Activated CD4-positive, alpha-beta memory T cell treated with anti-CD3 and anti-CD28 coated beads for 36 hours (primary cell): Measurements from ENCODE around the gene RIT2. TPM values are rescaled to one million over a fixed set of nuclear protein-coding genes. Genes with fewer than 3 reads are reported as not detected.
"Not testable (repeated sequence)": the region's sequence is repeated elsewhere in the genome, so short reads cannot be mapped to it uniquely, and the experiment has no call there.

Experiments used
- CTCF ChIA-PET: fragments of 350-600 bp; sonication (Branson Sonifier 250); formaldehyde crosslinking; loops from one replicate; lab custom pipeline; 2021; ENCODE audit warnings: antibody characterized with exemption, inconsistent platforms; lab: Charles Lee
- POLR2A ChIA-PET: fragments of 350-600 bp; sonication (Branson Sonifier 250); formaldehyde crosslinking; loops from one replicate; lab custom pipeline; 2021; ENCODE audit warnings: antibody characterized with exemption; lab: Charles Lee
- DNase-seq: peaks from one replicate; pipeline ENCODE4 v3.0.0-alpha.2; 2020
- H3K27ac Mint-ChIP-seq: one replicate; pipeline ENCODE4 v1.8.0; 2021; ENCODE audit warnings: mixed read lengths
- H3K27me3 Mint-ChIP-seq: one replicate; pipeline ENCODE4 v1.8.0; 2021; ENCODE audit warnings: mixed read lengths
- H3K36me3 Mint-ChIP-seq: one replicate; pipeline ENCODE4 v1.8.0; 2021; ENCODE audit warnings: mixed read lengths
- H3K4me1 Mint-ChIP-seq: one replicate; pipeline ENCODE4 v1.8.0; 2021; ENCODE audit warnings: low read depth, mixed read lengths
- H3K4me3 Mint-ChIP-seq: one replicate; pipeline ENCODE4 v1.8.0; 2021; ENCODE audit warnings: mild to moderate bottlenecking, mixed read lengths
- H3K9me3 Mint-ChIP-seq: one replicate; pipeline ENCODE4 v1.8.0; 2021; ENCODE audit warnings: mixed read lengths
- intact Hi-C: fragments of 100-400 bp; cut with micrococcal nuclease; formaldehyde crosslinking; loops from one replicate; pipeline ENCODE4 v1.15.1; 2023
- total RNA-seq, 2 experiments: library from RNA; stranded (reverse); gene quantifications; one replicate each; pipeline ENCODE4 v1.2.3, GENCODE V29; 2021

RIT2 gene
- total RNA-seq, 2 experiments from 2014 or later, result not detected

DNA sequence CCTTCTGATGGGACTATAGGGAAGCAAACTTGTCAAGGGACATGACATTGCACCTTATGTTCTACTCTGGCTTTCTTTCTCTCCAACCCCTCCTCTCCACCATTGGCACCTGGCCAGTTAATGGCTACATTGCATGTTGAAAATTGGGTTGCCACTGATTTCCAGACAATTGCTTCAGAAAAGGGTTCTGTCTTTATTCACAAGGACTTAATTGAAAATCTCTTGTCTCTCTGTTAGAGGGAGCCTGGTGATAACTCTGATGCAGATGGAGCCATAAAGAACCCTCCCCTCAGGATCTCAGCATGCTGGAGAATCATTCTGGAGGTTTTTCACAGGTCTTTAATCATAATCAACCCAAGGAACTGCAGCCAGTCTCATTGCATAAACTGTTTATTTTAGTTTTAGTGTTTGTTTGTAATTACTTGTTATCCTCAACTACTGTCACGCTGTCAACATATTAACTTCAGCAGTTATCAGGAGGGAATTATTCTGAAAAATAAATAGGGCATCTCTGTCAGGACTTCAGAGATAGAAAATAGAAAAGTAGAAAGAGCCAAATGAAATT, 316.8 kb downstream of the RIT2 start:
- ChIA-PET CTCF (no interaction called here), POLR2A (no interaction called here)
- Mint-ChIP-seq H3K36me3 (no peaks in the 10 kb centered on the region), H3K4me3 (no peak overlapping the region), H3K27me3 (no peaks in the 10 kb centered on the region), H3K4me1 (no peaks in the 10 kb centered on the region), H3K9me3 (peaks cover 6% of the 10 kb centered on the region), H3K27ac (no peak overlapping the region)
- intact Hi-C loops, result no loop called here
- no peak for DNase-seq

DNA sequence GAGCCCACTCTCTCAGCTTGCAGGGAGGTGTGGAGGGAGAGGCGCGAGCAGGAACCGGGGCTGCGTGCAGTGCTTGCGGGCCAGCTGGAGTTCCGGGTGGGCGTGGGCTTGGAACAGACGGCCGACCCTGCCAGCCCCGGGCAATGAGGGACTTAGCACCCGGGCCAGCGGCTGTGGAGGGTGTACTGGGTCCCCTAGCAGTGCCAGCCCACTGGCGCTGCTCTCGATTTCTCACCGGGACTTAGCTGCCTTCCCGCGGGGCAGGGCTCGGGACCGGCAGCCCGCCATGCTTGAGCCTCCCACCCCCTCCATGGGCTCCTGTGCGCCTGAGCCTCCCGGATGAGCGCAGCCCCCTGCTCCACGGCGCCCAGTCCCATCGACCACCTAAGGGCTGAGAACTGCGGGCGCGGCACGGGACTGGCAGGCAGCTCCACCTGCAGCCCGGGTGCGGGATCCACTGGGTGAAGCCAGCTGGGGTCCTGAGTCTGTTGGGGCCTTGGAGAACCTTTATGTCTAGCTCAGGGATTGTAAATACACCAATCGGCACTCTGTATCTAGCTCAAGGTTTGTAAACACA, 320.2 kb downstream of the RIT2 start:
- H3K9me3 Mint-ChIP-seq, intact Hi-C loops, H3K4me1 Mint-ChIP-seq, H3K27me3 Mint-ChIP-seq, H3K36me3 Mint-ChIP-seq, H3K4me3 Mint-ChIP-seq, CTCF ChIA-PET, H3K27ac Mint-ChIP-seq, DNase-seq, POLR2A ChIA-PET: not testable (repeated sequence)

DNA sequence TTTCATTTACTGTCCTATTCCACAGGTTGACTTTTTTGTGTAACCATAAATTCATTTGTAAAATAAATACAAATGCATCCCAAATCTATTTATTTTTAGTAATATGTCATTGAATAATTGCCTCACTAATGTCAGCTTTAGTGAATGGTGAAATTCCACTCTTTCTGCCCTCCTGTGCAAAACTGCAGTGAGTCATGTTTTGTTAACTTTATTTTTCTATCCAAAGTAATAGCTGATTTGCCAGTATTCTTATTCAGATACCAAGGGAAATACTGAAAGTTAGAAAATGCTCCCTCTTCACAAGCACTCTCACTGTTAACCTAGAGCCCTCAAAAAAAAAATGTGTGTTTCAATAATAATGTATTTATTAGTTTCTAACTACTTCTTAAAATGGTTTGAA, 322.8 kb downstream of the RIT2 start:
- POLR2A ChIA-PET, result no interaction called here
- H3K4me1 Mint-ChIP-seq, result no peaks in the 10 kb centered on the region
- H3K4me3 Mint-ChIP-seq, result no peak overlapping the region
- CTCF ChIA-PET, result no interaction called here
- intact Hi-C loops, result no loop called here
- H3K27me3 Mint-ChIP-seq, result no peaks in the 10 kb centered on the region
- H3K9me3 Mint-ChIP-seq, result peaks cover 6% of the 10 kb centered on the region
- DNase-seq, result no peak
- H3K36me3 Mint-ChIP-seq, result no peaks in the 10 kb centered on the region
- no peak overlapping the region for H3K27ac Mint-ChIP-seq

DNA sequence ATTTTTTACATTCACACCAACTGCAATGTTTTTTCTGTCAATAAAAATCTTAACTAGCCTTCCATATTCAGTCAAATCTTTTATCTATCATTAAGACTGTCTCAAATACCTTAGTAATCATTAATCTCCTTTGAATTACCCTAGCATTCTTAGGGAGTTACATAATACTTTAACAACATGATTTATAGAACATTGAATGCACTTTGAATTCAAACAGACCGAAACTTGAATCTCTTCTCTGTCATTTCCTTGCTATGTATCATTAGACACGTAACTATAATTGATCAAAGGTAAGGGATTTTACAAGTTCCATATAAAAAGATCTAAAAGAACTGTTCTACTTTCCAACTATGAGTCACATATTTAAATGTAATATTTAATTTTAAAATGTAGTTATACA, 330.9 kb downstream of the RIT2 start:
- H3K4me3 Mint-ChIP-seq, result no peak overlapping the region
- CTCF ChIA-PET, result no interaction called here
- intact Hi-C loops, result no loop called here
- no peaks in the 10 kb centered on the region for H3K36me3 Mint-ChIP-seq
- H3K27me3 Mint-ChIP-seq, result no peaks in the 10 kb centered on the region
- peaks cover 11% of the 10 kb centered on the region for H3K9me3 Mint-ChIP-seq
- no peak overlapping the region for H3K27ac Mint-ChIP-seq
- POLR2A ChIA-PET, result no interaction called here
- DNase-seq, result no peak
- no peaks in the 10 kb centered on the region for H3K4me1 Mint-ChIP-seq

DNA sequence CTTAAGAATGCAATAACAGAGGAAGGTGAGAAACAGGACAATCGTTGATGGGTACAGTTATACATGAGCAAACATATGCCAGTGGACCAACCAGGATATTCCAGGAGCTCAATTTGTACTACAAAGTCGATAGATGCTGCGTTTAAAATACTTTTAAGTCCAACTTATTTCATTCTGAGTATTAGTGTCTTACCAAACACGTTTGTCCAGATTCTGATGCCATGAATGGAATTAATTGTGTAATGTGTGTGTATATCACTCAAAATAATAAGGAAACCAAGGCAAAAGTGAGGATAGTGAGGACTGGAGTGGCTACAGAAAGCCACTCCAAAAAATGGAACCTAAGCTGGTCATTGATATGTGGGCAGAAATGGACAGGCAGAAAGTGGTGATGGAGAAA, 332.6 kb downstream of the RIT2 start:
- POLR2A ChIA-PET, result no interaction called here
- Mint-ChIP-seq H3K27ac (no peak overlapping the region), H3K36me3 (no peaks in the 10 kb centered on the region), H3K9me3 (peaks cover 11% of the 10 kb centered on the region), H3K4me3 (no peak overlapping the region), H3K27me3 (no peaks in the 10 kb centered on the region), H3K4me1 (no peaks in the 10 kb centered on the region)
- DNase-seq, result no peak
- CTCF ChIA-PET, result no interaction called here
- intact Hi-C loops, result no loop called here

DNA sequence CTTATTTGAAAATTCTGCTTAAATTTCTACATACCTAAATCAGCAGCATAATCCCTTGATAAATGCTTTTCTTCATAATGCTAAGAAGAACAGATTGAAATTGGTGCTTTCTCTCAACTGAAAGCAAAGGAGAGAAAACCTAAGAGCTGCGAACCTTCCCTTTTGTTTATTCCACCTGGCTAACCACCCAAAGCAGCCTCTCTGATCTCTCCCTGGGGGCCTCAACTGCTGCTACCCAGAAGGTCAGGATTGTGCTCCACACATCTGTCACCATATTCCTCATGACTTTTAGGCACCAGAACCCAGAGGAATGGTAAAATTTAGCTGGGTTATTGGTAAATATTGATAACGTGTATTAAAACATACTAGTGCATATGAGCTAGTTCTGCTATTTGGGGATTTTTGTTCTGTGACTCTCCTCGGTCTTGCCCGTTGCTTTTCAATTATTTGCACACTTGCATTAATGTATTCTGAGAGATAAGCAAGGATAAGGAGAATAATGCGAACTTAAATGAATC, 334.1 kb downstream of the RIT2 start:
- intact Hi-C loops, result no loop called here
- DNase-seq, result no peak
- POLR2A ChIA-PET, result no interaction called here
- peaks cover 14% of the 10 kb centered on the region for H3K9me3 Mint-ChIP-seq
- H3K4me3 Mint-ChIP-seq, result no peak overlapping the region
- no peak overlapping the region for H3K27ac Mint-ChIP-seq
- no peaks in the 10 kb centered on the region for H3K27me3 Mint-ChIP-seq
- H3K4me1 Mint-ChIP-seq, result no peaks in the 10 kb centered on the region
- H3K36me3 Mint-ChIP-seq, result no peaks in the 10 kb centered on the region
- CTCF ChIA-PET, result no interaction called here

DNA sequence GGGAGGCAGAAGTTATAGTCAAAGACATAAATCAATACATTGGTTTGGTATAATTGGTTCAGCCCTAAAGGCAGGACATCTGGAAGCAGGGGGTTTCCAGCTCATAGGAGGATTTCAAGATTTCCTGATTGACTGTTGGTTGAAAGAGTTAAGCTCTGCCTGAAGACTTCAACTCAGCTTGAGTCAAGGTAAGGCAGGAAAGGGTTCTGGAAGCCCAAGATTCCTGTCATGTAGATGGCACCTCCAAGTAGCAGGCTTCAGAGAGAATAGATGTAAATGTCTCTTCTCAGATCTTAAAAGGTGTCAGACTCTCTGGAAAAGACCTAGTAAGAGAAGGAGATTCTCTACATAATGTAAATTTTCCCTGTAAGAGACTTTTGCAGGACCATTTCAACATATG, 335.3 kb downstream of the RIT2 start:
- ChIA-PET POLR2A (interaction anchor here (0.6 kb wide), 1 partner anchor 1314 kb away, joined by 3 read pairs; no protein-coding TSS in a partner anchor), CTCF (no interaction called here)
- H3K27ac Mint-ChIP-seq, result no peak overlapping the region

DNA sequence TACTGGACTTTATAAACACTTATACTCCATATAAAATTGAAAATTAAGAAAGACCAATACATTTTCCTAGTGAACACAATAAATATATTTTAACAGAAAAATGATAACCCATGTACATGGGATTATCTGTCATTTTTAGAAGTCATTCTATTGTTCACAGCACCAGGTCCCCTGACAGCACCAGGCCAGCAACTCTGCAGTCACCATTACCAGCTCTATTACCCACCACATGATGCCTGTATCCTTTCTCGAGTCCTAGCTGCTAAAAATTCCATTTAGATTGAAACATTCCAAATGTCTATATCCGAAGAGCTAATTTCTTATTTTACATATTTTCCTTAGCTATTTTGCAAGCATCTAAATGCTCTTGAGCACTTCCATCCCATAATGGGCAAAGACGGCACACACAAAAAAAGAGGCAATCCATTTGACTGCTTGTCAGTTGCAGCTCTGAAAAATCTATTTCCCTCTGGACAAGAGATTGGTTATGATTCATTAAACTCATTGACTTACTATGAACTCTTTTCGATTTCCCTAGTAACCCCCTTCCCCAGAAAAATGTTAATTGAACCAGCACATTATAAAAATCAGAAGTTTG, 336.9 kb downstream of the RIT2 start:
- intact Hi-C loops, result no loop called here
- H3K4me1 Mint-ChIP-seq, result no peaks in the 10 kb centered on the region
- H3K4me3 Mint-ChIP-seq, result no peak overlapping the region
- H3K27me3 Mint-ChIP-seq, result no peaks in the 10 kb centered on the region
- no peak overlapping the region for H3K27ac Mint-ChIP-seq
- ChIA-PET POLR2A (no interaction called here), CTCF (no interaction called here)
- H3K36me3 Mint-ChIP-seq, result no peaks in the 10 kb centered on the region
- H3K9me3 Mint-ChIP-seq, result peaks cover 9% of the 10 kb centered on the region
- DNase-seq, result no peak

More for the DNA sequence above, 335.3 kb downstream of the RIT2 start:
- Mint-ChIP-seq H3K27me3 (no peaks in the 10 kb centered on the region), H3K9me3 (peaks cover 9% of the 10 kb centered on the region), H3K36me3 (no peaks in the 10 kb centered on the region), H3K4me3 (no peak overlapping the region), H3K4me1 (no peaks in the 10 kb centered on the region)
- DNase-seq, result no peak
- intact Hi-C loops, result no loop called here

DNA sequence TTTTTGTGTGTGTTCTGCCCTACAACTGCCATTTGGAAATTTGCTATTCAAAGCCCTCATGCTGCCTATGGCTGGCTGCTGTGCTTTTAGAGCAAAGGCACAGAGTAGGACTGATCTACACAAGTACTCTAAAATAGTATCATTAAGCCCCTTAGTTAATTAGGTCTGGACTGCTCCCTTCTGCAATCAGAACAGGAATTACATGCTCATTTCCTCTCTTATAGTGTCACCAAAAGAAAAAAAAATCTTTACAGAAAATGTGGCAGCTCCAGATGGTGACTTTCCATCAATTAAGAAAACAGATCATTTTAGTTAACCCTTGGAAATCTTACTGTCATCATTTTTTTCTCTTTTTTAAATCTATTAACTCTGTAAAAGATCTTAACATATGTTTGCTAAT, 337.5 kb downstream of the RIT2 start:
- no peak for DNase-seq
- Mint-ChIP-seq H3K27me3 (no peaks in the 10 kb centered on the region), H3K4me3 (no peak overlapping the region), H3K36me3 (no peaks in the 10 kb centered on the region), H3K4me1 (no peaks in the 10 kb centered on the region), H3K9me3 (peaks cover 7% of the 10 kb centered on the region), H3K27ac (no peak overlapping the region)
- POLR2A ChIA-PET, result no interaction called here
- CTCF ChIA-PET, result no interaction called here
- intact Hi-C loops, result no loop called here

DNA sequence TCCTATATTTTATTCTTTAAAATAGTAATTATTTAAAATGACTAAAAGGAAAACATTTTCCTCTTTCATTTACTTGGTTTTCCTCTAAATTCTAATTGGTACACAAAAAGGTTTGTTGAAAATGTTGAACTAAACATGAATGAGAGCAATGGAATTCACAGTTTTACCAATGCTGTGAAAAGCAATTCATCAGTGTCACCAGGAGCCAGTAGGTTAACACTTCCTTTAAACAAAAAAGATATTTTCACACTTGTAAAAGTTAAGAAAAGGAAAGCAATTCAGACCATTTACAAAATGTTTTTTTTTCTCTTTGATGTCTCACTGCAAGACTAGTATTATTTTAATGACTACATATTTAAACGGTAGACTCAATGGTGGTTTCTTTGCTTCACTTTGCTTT, 341.6 kb downstream of the RIT2 start:
- POLR2A ChIA-PET, result no interaction called here
- Mint-ChIP-seq H3K27ac (no peak overlapping the region), H3K4me1 (no peaks in the 10 kb centered on the region), H3K9me3 (peaks cover 13% of the 10 kb centered on the region), H3K36me3 (no peaks in the 10 kb centered on the region), H3K4me3 (no peak overlapping the region), H3K27me3 (no peaks in the 10 kb centered on the region)
- CTCF ChIA-PET, result no interaction called here
- DNase-seq, result no peak
- intact Hi-C loops, result no loop called here

DNA sequence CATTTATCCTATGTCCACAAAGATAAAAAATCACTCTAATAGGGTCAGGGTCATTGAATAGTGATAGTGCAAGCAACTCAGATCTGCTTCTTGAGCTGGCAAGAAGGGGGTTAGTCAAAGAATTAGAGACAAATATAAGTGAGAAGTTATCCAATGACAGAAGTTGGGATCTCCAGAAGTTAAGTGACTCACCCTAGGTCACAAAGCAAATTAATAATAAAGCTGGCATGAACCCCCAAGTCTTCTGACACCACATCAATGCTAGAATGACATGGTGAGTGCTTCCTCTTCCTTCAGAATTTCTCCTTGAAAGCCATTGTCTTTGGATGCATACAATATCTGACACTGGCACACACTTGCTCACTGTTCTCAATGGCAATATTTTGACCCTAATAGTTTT, 343.5 kb downstream of the RIT2 start:
- Mint-ChIP-seq H3K9me3 (peaks cover 15% of the 10 kb centered on the region), H3K36me3 (no peaks in the 10 kb centered on the region), H3K27me3 (no peaks in the 10 kb centered on the region), H3K27ac (no peak overlapping the region), H3K4me1 (no peaks in the 10 kb centered on the region), H3K4me3 (no peak overlapping the region)
- intact Hi-C loops, result no loop called here
- no peak for DNase-seq
- ChIA-PET POLR2A (no interaction called here), CTCF (no interaction called here)

DNA sequence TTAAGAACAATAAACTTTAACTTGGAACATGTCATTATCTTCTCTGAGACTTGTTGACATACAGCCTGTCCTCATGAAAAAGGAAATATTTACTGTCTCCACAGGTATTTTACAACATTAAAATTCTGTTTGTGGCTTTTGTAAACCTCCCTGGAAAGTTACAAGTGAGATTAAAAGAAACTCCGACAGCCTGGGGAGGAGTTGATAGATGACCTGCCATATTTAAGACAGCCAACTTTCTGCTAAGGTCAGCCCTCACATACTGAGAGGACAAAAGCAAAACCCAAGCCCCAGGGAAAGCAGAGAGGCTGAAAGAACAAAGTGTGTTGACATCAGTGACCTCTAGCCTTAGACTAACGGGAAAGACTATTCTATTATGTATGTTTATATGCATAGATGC, 350.2 kb downstream of the RIT2 start:
- ChIA-PET POLR2A (no interaction called here), CTCF (no interaction called here)
- Mint-ChIP-seq H3K27me3 (no peaks in the 10 kb centered on the region), H3K9me3 (peaks cover 20% of the 10 kb centered on the region), H3K27ac (no peak overlapping the region), H3K4me3 (no peak overlapping the region), H3K4me1 (no peaks in the 10 kb centered on the region), H3K36me3 (no peaks in the 10 kb centered on the region)
- intact Hi-C loops, result no loop called here
- no peak for DNase-seq

DNA sequence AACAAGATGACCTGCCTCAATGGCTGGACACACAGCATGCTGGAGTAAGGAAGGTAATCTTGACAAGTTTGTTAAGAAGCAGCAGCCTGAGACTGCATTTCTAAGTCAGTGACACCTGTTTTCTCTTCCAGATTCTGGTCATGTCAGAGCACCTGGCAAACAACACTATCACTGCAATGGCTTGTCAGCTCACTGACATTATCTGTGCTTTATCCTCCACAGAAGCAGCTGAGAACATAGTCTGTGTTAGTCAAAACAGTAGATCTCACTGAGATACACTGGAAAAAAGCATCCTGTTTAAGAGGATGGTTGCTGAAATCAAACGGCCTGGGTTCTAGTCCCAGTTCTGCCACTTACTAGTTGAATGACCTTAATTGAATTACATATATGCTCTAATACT, 355.2 kb downstream of the RIT2 start:
- H3K27ac Mint-ChIP-seq, result no peak overlapping the region
- H3K9me3 Mint-ChIP-seq, result peaks cover 15% of the 10 kb centered on the region
- H3K27me3 Mint-ChIP-seq, result no peaks in the 10 kb centered on the region
- intact Hi-C loops, result no loop called here
- no peak for DNase-seq
- POLR2A ChIA-PET, result no interaction called here
- CTCF ChIA-PET, result no interaction called here
- H3K36me3 Mint-ChIP-seq, result no peaks in the 10 kb centered on the region
- no peaks in the 10 kb centered on the region for H3K4me1 Mint-ChIP-seq
- H3K4me3 Mint-ChIP-seq, result no peak overlapping the region
